GM12878 (cell line): ENCODE results near the gene RGS1. TPM values are rescaled to one million over a fixed set of nuclear protein-coding genes. Genes with fewer than 3 reads are reported as not detected.

Source experiments
- ATF2 ChIP-seq: IDR thresholded peaks from 2 replicates; pipeline ENCODE4 v1.6.1; 2012; ENCODE audit warnings: low read length, inconsistent platforms
- CBFB ChIP-seq: IDR thresholded peaks from 2 replicates; pipeline ENCODE4 v1.6.1; 2016; ENCODE audit warnings: antibody characterized with exemption, low read depth
- E4F1 ChIP-seq: fragments of 450-650 bp; IDR thresholded peaks from 2 replicates; pipeline ENCODE4 v1.6.1; 2018; ENCODE audit warnings: borderline replicate concordance, mild to moderate bottlenecking; ENCODE audit not compliant: partially characterized antibody
- EZH2 ChIP-seq: IDR thresholded peaks from 2 replicates; pipeline ENCODE4 v1.6.1; 2012; ENCODE audit warnings: low read depth, mild to moderate bottlenecking, control low read depth, inconsistent platforms, low read length, borderline replicate concordance; ENCODE audit not compliant: control insufficient read depth
- HSF1 ChIP-seq: fragments of 150-350 bp; IDR thresholded peaks from 2 replicates; pipeline ENCODE4 v1.6.1; 2014; ENCODE audit warnings: mild to moderate bottlenecking, low read depth, low read length
- SP1 ChIP-seq: IDR thresholded peaks from one replicate; pipeline ENCODE4 v1.6.1; 2011; ENCODE audit warnings: low read depth, low read length
- TCF7 ChIP-seq: IDR thresholded peaks from 2 replicates; pipeline ENCODE4 v1.6.1; 2014; ENCODE audit warnings: antibody characterized with exemption, borderline replicate concordance
- YBX1 ChIP-seq: fragments of 450-650 bp; IDR thresholded peaks from 2 replicates; pipeline ENCODE4 v1.6.1; 2016; ENCODE audit warnings: antibody characterized with exemption
- ZNF207 ChIP-seq: fragments of 450-650 bp; IDR thresholded peaks from 2 replicates; pipeline ENCODE4 v1.6.1; 2014; ENCODE audit warnings: antibody characterized with exemption, mild to moderate bottlenecking, borderline replicate concordance
- ZNF274 ChIP-seq: IDR thresholded peaks from one replicate; pipeline ENCODE4 v1.8.0; 2011; ENCODE audit not compliant: insufficient read length, insufficient read depth
- polyA plus RNA-seq, 11 experiments: library from polyadenylated mRNA; depleted of rRNA in 4 of 11; unstranded in 6 of 11; stranded (reverse) in 5 of 11; fragments of >200 nt; fragmentation: Nextera tagmentation in 4 of 11; fragmentation: Illumina TruSeq in 1 of 11; extraction: Ambion mirVana in 4 of 11; extraction: Trizol in 1 of 11; gene quantifications; 1 replicate in 1 of 11; 2 replicates in 10 of 11; pipeline versions ENCODE4 v1.2.1 to v1.2.3, GENCODE V29; 2011 to 2016; ENCODE audit warnings: inconsistent platforms in 2 of 11, missing spikeins in 2 of 11, low read depth in 1 of 11
- total RNA-seq, 4 experiments: library from RNA; depleted of rRNA in 3 of 4; stranded (reverse); fragments of >200 nt in 3 of 4; fragmentation: Illumina TruSeq in 1 of 4; extraction: Trizol in 1 of 4; gene quantifications; 2 replicates each; pipeline versions ENCODE4 v1.2.1 to v1.2.3, GENCODE V29; 2013 to 2021
- TF ChIP-seq, protein P1 (sequence below): fragments of 450-650 bp; formaldehyde crosslinking; IDR thresholded peaks from 2 replicates; pipeline ENCODE4 v1.4.0; 2020; ENCODE audit warnings: mild to moderate bottlenecking, moderate library complexity

RGS1 gene
- total and polyA plus RNA-seq, 10 of the 15 experiments (the other 5 are each of a cell fraction or from before 2014, with no cell fraction given), result 20.7 to 882 (median 45.9) TPM

DNA sequence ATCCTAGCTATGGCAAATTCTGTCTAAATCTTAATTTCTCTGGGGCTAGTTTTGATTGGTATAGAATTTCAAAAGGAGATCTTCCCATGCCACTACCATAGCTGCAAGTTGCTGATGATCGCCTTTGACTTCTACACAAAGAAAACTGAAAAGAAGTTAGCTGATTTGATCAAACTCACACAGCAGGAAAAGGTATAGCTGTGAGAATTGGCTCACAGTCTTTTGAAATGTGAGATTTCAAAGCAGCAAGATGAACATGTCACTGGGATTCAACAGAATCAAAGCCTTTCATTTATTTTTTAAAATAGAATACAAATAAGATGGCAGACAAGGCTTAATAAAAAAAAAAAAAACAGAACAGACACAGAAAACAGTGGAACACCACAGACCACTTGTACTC lies 7.5 kb upstream of the RGS1 start (continued):
- no peak for TF ChIP-seq EZH2
- TF ChIP-seq TCF7, result no peak
- no peak for TF ChIP-seq ZNF207
- no peak for TF ChIP-seq ATF2
- no peak for TF ChIP-seq E4F1
- TF ChIP-seq, protein P1, sequence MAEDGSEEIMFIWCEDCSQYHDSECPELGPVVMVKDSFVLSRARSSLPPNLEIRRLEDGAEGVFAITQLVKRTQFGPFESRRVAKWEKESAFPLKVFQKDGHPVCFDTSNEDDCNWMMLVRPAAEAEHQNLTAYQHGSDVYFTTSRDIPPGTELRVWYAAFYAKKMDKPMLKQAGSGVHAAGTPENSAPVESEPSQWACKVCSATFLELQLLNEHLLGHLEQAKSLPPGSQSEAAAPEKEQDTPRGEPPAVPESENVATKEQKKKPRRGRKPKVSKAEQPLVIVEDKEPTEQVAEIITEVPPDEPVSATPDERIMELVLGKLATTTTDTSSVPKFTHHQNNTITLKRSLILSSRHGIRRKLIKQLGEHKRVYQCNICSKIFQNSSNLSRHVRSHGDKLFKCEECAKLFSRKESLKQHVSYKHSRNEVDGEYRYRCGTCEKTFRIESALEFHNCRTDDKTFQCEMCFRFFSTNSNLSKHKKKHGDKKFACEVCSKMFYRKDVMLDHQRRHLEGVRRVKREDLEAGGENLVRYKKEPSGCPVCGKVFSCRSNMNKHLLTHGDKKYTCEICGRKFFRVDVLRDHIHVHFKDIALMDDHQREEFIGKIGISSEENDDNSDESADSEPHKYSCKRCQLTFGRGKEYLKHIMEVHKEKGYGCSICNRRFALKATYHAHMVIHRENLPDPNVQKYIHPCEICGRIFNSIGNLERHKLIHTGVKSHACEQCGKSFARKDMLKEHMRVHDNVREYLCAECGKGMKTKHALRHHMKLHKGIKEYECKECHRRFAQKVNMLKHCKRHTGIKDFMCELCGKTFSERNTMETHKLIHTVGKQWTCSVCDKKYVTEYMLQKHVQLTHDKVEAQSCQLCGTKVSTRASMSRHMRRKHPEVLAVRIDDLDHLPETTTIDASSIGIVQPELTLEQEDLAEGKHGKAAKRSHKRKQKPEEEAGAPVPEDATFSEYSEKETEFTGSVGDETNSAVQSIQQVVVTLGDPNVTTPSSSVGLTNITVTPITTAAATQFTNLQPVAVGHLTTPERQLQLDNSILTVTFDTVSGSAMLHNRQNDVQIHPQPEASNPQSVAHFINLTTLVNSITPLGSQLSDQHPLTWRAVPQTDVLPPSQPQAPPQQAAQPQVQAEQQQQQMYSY, result no peak
- TF ChIP-seq ZNF274, result no peak
- TF ChIP-seq HSF1, result no peak
- TF ChIP-seq SP1, result no peak
- no peak for TF ChIP-seq YBX1
- TF ChIP-seq CBFB, result no peak
